ENCODE measurements around the gene GKN1. TPM values are rescaled to one million over a fixed set of nuclear protein-coding genes. Genes with fewer than 3 reads are reported as not detected.

The GKN1 gene
- total RNA-seq, 1 donor from 2014 or later: not detected

GRCh38 chr2:68959001-68959400 is 15.4 kb upstream of the GKN1 start:
- no peak for DNase-seq (ENCODE audit: low read depth in 2 of 2)

- no peak for DNase-seq (ENCODE audit: low read depth in 2 of 2)
Measured at GRCh38 chr2:68961380-68961779, 13.1 kb upstream of the GKN1 start.

DNA sequence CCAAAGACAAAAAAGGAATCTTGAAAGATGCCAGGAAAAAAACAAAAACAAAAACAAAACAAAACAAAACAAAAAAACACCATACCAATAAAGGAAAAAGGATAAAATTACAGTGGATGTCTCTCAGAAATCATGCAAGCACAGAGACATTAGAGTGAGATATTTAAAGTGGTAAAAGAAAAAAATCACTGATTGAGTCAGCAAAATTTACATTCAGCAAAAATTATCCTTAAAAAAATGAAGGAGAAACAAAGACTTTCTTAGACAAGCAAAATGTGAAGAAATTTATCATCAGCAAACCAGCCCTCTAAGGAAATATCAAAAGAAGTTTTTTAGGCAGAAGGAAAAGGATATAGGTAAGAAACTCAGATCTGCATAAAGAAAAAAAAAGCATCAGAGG is 10.2 kb upstream of the GKN1 start:
- no peak for DNase-seq (ENCODE audit: low read depth in 2 of 2)

DNA sequence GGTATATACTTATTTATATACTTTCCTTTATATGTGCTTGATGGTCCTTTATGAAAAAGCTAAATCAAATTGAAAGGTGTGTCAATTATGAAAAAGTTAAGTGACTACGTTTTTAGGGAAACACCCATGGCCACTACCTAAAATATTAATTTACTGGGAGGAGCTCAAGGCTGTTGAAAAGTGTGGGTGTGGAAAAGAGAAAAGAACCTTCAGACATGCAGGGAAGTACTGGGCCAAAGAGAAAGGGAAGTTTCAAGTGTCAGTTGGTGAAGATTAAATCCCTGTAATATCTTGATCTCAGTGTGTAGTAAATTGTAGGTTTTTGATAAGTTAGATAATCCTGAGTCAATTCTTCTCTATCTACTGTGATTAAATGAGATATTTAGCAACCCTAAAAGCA is 6.2 kb upstream of the GKN1 start:
- DNase-seq (ENCODE audit: low read depth in 2 of 2): no peak

- no peak for DNase-seq (ENCODE audit: low read depth in 2 of 2)
Measured at GRCh38 chr2:68969736-68970490, 4.5 kb upstream of the GKN1 start.

- no peak for DNase-seq (ENCODE audit: low read depth in 2 of 2)
Measured at GRCh38 chr2:68970566-68971265, 3.7 kb upstream of the GKN1 start.

GRCh38 chr2:68971591-68972231 is 2.7 kb upstream of the GKN1 start:
- peak in 1 of 2 donors; percentile 67 for DNase-seq (ENCODE audit: low read depth in 2 of 2)

DNA sequence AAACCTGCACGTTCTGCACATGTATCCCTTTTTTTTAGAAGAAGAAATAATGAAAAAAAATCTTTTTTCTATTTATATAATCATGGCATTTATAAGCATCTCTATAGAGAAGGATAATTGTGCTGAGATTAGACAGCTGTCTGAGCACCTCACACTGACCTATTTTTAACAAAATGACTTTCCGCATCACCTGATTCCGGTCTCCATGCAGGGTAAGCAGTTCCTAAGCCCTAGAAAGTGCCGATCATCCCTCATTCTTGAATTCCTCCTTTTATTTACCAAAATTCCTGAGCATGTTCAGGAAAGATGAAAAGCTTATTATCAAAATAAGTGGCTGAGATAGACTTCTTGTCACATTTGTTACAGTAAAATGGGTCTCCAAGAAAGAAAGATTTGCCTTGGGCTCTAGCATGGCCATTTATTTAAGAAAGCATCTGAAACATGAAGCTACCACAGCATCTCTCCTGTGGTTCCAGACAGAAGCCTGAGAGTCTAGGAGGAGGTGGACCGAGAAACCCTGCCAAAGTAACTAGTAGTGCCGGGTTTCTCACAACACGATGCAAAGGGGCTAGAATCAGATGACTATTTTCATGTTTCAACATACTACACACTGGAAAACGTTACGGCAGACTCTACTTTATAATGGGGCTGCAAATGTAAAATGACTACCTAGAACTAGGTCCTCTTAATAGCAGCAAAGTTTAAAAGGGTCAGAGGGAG is 670 bp downstream of the GKN1 start:
- DNase-seq (ENCODE audit: low read depth in 2 of 2): no peak

DNA sequence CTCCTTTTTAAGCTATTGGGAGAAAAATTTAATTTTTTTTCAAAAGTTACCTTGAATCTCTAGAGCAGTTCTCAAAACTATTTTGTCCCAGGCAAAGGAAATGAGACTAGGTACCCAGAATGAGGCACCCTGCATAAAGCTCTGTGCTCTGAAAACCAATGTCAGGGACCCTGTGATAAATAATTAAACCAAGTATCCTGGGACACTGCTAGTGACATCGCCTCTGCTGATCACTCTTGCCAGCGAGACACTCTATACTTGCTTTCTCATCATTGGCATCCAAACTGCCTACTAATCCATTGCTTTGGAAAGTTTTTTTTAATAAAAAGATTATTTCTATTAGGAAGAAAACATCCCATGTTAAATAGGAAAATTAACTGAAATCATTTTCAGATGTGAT is 1.4 kb downstream of the GKN1 start:
- no peak for DNase-seq (ENCODE audit: low read depth in 2 of 2)

DNA sequence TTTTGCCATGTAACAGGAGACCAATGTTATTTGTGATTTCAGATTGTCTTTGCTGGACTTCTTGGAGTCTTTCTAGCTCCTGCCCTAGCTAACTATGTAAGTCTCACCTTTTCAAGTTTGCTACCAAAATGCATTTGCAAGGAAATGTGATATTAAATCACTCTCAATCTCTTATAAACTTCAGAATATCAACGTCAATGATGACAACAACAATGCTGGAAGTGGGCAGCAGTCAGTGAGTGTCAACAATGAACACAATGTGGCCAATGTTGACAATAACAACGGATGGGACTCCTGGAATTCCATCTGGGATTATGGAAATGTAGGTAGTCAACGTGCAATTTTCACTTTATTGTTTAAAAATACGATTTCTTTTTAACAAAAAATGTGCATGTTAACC is 3.0 kb downstream of the GKN1 start:
- DNase-seq (ENCODE audit: low read depth in 2 of 2): no peak

DNA sequence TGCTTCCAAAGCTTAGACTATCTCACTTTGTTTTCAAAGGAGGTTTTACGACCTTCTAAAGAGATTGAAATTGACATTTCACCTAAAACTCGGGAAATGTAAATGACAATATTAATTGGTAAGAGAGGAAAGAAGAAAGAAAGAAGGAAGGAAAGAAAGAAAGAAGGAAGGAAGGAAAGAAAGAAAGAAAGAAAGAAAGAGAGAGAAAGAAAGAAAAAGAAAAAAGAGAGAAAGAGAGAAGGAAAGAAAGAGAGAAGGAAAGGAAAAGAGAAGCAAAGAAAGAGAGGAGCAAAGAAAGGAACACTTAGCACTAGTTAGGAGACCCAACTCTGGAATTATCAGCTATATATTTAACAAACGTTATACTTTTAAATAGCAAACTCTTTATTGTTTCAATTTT is 3.7 kb downstream of the GKN1 start:
- DNase-seq (ENCODE audit: low read depth in 2 of 2): no peak

DNA sequence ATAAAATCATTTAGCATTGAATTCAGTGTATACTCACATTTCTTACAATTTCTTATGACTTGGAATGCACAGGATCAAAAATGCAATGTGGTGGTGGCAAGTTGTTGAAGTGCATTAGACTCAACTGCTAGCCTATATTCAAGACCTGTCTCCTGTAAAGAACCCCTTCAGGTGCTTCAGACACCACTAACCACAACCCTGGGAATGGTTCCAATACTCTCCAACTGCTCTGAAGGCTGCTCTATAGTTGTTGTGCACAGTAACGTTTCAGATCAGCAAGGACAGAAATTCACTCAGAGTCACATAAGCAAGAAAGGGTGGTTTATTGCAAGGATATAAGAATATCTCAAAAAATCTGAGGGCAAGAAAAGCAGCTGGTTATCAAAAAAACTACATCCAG is 6.5 kb downstream of the GKN1 start:
- no peak for DNase-seq (ENCODE audit: low read depth in 2 of 2)

DNA sequence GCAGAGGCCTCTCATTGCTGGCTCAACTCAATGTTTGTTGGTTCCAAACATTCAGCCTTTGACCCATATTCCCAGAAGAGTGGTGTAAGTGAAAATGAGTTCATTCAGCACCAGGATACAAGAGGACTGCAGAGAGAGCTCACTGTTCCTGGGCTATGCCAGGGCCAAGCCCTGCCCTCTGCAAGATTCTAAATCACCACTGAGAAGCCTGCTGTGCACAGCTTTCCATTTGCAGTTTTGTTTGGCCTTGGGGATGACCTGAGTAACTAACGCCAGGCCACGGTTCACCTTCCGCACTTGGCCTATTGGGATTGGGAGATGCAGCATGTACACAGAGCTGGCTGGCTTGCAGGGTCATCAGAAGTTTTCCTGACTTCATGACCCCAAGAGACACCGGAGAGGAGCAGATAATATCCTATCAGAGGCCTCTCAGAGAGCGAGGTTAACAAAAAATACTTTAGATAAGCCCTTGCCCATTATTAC is 12.6 kb downstream of the GKN1 start:
- no peak for DNase-seq (ENCODE audit: low read depth in 2 of 2)

DNA sequence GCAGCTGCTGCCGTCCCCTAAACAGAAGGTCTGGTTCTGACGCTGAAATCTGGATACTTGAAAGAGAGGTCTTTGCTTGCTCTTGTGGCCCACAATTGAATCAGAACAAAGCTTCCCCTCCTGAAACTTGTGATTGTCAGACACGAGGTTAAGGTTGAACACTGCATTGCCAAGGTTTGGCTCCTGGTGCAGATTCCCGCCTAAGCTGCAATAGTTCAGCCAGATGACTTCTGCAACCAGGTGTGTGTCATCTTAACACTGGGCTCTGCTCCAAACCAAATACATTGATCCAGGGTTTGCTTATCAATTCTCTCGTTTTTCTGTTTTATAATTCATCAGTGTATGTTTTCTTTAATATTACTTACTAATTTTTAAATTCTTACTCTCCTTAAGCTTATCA is 14.6 kb downstream of the GKN1 start:
- no peak for DNase-seq (ENCODE audit: low read depth in 2 of 2)

GRCh38 chr2:68992341-68992740 is 17.9 kb downstream of the GKN1 start:
- DNase-seq (ENCODE audit: low read depth in 2 of 2): no peak

- no peak for DNase-seq (ENCODE audit: low read depth in 2 of 2)
Measured at GRCh38 chr2:68992933-68993332, 18.5 kb downstream of the GKN1 start.

DNA sequence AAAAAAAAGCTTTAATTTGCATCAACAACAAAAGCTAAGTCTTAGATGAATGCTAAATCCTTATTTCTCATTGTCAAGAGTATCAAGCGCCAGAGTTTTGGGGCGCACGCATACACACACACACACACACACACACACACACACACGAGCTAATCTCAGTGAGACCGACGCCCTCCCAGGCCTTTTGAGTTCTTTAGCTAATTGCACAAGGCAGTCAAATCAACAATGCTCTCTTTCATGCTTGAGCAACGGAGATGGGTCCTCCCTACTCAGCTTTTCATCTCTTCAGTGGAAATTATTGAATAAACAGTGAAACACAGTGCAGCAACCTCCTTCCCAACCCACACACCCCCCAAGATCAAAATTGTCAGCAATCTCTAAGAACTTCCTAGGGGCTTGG is 19.2 kb downstream of the GKN1 start:
- no peak for DNase-seq (ENCODE audit: low read depth in 2 of 2)

GRCh38 chr2:68994864-68995263 is 20.4 kb downstream of the GKN1 start:
- no peak for DNase-seq (ENCODE audit: low read depth in 2 of 2)

DNA sequence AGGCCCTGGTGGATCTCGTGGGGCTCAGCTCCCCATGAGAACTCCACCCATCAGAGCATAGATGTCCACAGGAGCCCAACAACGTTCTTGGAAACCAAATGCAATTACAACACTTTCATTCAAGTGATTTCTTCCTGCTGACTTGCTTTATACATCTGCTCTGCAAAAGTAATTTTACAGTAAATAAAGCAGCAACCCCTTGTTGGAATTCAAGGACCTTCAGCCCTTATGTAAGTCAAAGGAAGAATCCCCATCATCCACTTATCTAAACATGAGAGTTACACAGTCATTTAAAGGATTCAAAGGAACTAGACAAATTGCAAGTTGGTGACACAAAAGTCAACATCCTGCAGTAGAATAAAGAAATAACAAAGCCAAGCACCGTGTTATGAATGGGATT is 21.5 kb downstream of the GKN1 start:
- DNase-seq (ENCODE audit: low read depth in 2 of 2): no peak

DNA sequence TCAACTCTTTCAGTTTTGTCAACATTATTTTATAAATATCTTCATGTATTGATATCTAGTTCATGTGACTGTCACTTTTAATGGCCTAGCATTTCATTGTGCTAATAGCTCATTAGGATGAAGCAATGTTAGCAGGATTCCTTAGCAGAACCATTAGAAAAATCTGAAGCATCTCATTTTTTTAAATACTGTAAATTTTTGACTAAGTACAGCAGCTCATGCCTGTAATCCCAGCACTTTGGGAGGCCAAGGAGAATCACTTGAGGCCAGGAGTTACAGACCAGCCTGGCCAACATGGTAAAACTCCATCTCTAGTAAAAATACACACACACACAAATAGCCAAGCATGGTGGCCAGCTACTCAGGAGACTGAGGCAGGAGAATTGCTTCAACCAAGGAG is 23.0 kb downstream of the GKN1 start:
- DNase-seq (ENCODE audit: low read depth in 2 of 2): no peak

DNA sequence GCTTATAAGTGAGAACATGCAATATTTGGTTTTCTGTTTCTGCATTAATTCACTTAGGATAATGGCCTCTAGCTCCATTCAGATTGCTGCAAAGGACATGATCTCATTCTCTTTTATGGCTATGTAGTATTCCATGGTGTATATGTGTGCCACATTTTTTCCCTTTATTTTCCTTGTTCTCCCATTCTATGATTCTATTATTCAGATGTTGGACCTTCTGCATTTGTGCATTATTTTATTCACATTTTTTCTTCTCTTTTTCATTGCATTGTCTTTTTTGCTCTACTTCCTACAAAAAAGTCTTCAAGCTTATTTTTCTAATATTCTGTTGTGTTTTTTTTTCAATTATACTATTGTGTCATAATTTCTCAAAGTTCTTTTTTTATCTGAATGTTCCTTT is 27.4 kb downstream of the GKN1 start:
- DNase-seq (ENCODE audit: low read depth in 2 of 2): no peak

GRCh38 chr2:69003731-69004130 is 29.3 kb downstream of the GKN1 start:
- DNase-seq (ENCODE audit: low read depth in 2 of 2): no peak
